HG02840 (cell line): ENCODE measurements around the gene OLFML1.

Source experiments
- ATAC-seq: cut with Tn5 transposase; IDR thresholded peaks from one replicate; pipeline ENCODE4 v1.9.1; 2021; ENCODE audit warnings: mild to moderate bottlenecking, moderate library complexity, moderate number of reproducible peaks; ENCODE audit not compliant: unreplicated experiment, low FRiP score

Gene OLFML1

DNA sequence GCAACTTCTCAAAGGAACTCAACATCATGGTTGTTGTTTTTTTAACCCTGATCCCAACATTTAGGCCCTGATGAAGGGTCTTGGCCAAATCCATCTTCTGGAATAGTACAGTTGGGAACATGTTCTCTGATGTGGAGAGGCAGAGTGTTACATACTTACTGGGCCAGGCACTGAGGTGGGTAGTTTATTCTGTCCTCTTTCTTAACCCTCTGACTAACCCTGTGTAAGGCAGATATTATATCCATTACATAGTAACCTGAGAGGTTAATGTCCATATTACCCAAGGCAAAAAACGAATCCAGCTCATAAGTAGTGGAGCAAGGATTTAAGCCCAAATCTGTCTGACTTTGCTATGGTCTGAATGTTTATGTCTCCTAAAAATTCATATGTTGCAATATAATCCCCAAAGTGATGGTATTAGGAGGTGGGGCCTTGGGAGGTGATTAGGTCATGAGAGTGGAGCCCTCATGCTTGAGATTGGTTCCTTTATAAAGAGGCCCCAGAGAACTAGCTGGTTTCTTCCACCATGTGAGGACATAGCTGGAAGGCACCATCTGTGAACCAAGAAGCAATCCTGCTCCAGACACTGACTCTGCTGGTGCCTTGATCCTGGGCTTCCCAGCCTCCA lies 44.8 kb downstream of the OLFML1 start:
- ATAC-seq = no peak

DNA sequence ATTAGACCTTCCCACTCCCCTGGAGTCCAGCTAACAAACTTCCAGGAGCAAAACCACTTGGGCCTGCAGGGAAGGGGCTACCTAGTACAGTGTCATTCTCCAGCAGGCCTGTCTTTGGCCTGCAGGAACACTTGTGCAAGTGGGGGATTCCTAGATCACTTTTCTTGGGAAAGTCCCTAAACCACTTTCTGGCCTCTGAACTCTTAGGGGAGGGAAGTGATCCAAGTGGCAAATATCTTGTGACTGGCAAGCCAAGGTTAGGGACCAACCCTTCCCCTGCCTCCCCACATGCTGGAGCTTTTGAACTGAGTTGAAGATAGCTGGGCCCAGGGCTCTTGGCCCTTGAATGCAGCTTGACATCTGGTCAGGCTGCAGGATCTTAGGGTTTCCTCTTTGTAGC lies 45.7 kb downstream of the OLFML1 start:
- no peak for ATAC-seq

DNA sequence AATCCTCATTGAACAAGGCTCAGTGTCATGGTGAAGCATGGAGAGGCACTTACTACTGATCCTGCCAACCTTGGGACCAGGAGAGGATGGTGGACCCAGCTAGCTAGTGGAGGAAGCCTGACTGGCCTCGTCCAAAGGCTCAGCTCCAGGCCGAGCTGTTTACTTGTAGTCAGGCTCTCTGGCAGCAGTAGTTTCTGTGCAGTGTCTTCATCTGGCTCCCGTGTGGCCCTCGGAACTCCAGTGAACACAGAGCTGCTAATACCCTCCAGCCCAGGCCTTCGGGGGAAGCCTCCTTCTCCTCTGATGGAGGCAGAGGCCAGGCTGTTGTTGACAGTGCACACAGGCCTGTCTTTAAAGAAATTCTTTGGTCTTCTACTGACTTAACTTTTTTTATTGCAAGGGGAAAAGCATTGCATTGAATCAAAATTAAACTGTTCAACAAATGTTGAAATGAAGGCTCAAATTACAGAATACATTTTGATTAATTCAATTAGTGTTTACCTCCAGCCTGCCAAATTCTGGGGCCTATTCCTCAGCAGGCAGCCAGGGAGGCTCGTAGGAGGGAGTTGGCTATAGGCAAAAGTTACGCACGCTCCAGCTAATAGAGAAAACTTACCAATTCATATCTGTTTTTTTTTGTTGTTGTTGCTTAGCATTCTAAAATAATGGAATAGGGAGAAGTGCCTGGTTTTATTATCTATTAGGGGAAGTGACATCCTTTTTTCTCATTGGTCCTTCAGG lies 47.3 kb downstream of the OLFML1 start:
- no peak for ATAC-seq

DNA sequence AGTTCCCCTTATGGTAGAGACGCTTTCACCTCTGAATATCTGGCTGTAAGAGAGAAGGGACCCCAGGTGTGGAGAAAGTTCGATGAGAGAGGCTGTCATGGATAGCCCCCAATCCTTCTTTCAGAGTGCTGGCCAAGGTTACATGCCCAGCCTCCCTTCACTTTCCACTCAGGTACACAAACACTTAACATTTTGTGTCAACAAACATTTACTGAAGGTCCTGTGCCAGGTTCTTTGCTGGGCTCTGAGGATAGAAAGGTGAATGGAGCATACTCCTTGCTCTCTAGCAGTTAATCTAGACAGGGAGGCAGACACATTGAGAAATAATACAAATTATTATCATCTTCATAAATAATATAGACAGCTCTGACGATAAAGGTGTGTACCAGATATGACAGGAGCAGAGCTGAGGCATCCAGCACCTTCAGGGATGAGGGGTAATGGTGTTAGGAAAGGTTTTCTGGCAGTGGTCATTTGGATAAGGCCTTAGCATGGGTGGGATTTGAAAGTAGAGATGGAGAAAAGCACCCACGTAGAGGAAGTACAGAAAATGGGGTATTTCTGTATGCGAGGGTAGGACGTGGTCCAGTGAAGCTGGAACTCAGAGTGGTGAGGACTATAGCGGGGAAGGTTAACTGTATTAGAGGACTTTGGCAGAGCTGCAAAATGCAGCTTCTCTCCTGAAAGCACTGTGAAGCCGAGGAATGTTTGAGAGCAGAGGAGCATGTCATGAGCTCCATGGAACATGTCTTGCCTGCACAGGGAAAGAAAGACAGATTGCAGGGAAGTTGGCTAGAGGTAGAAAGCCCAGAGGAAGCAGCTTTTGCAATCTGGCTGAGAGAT lies 48.1 kb downstream of the OLFML1 start:
- ATAC-seq = no peak

DNA sequence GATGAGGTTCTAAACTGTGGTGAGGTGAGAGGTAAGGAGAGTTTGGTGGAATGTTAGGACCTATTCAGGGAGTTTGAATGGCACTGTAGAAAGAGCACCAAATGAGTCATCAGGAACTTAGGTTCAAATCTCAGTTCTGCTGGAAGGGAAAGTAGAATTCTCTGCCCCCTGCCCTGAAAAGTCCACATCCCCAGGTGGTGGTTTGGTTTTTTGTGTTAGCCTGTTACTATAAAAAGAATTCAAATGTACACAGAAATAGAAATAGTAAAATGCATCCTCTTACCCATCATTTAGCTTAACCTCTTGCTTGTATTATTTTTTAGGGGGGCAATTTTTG lies 48.7 kb downstream of the OLFML1 start:
- ATAC-seq = no peak

DNA sequence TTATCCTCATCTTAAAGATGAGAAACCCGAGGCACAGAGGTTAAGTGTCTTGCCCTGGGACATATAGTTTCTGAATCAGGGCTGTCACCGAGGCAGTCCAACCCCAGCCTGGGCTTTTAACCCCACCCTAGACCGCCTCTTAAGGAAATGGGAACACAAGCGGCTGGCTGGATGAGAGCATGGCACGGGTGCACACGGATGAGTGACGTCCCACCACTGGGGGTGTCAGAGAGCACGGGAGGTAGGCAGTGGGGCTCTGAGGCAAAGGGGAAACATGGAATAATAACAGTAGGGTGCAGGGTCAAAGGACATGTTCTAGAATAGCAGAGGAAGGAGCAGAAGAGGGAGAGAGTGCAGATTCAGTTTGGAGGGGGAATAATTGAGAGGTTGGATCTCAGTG lies 50.8 kb downstream of the OLFML1 start:
- no peak for ATAC-seq

DNA sequence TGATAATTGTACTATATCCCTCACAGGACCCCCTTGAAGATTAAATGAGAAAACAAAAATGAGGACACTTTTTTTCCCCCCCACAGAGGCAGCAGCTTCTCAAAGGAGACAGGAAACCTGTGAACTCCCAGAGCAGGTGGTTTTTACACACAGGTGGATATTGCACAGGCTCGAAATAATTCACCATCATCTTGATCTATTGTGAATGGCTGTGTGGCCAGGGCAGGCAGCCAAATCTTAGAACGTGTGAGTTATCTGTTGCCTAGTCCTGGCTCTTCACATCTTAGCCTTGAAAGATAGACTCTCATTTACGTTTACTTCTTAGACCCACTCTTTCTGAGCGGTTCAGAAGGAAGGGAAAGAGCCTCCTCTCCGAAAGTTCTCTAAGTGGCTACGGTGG lies 52.0 kb downstream of the OLFML1 start:
- no peak for ATAC-seq

DNA sequence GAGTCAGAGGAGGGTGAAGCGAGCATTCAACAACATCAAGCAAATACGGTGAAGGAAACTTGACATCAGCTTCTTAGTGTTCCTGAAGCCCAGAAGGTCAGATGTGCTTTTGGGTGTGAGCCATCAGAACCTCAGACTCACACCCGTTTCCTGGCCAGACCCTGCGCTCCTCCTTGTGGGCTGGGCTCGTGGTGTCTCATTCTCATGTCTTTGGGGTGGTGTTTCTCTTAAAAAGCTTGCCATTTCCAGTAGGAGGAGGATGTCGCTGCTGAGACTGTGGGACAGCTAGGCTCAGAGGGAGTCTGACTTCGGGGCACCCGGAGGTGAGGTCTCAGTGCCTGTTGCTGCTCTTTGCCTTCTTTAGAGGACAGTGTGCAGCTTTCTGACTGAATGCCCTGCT lies 52.7 kb downstream of the OLFML1 start:
- no peak for ATAC-seq

DNA sequence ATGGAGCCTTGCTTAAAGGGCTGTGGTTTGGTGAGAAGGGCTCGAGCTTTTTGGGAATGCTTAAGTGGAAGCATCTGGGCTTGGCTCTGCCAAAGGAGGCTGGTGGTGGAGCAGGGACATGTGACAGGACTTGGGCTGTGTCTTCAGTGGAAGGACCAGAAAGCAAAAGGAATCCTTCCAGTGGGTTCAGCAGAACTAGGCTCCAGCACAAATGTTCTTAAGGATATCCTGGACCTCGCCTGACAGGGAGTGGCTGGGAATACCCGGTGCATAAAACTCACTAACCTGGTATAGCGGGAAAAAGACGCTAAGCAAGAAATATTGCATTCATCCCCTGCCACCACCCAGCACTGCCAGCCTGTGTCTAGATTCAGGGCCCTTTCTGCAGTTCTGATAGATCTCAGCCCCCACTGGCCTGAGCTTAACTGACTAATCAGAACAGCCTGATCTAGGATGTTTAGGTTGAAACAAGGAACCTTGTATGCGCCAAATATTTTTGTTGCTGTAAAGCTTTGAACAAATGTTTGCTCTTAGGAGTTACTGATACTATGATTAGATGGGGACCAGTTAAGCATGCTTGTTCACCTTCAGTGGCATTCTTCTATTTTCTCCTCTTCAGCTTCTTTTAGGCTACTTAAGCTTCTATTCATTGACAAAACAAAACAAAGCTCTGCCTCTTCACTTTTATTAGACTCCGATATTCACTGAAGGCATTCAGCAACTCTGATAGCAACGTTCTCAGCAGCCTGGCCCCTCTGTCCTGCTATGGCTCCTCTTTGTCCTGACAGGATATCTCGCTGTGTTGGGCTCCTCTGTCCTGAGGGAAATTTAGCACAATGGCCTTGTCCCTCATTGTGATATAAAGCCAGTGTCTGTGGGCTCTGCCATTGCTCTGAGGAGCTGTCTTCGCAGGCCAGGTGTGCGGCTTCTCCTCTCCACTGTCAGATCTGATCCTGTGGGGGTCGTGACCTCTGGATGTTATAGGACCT lies 53.5 kb downstream of the OLFML1 start:
- no peak for ATAC-seq

DNA sequence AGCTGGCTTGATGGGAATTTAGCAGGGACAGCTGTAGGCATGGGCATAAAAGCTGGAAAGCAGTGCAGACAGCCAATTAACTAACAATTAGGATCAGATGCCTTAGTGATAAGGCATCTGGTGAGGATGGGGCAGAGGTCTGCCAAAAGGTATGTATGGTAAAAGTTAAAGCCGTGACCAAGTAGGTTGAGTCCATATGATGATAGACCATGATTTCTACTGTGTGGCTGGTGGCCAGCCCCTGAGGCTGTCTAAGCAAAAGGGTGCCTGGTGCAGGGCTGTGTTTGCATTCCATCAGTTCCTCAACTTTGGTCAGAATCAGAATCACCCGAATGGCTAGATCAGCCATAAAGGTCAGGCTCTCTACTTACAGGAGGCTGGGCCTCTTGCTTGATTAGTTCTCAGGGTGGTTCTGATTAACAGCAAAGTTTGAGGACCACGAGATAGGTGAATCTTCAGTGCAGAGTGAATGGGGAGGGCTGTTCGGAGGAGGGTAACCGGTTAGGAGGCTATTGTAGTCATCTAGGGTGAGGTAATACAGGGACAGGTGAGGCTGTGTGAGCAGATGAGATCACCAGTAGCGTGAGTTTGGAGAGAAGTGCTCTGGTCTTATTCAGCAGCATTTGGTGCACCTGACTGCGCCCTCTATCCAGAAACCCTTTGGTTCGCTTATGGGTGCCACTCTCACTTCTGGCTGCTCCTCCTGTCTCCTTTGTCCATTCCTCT lies 55.7 kb downstream of the OLFML1 start:
- ATAC-seq = no peak

DNA sequence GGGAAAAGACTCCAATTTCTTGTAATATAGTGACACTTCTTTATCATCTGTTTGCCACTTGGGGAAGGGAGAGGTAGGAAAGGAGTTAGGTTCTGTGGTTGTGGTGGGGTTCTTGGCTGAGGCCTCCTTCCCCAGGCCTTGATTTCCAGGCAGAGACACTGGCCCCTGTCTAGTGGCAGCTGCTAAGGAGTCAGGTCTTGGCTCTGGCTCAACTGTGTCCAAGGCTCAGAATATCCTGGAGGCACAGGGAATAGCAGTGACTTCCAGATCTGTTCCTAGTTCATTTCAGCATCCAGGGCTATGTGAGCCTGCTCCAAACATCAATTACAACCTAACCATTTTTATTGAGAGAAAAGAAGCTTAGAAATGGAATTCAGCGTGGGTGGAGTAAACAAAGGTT lies 58.0 kb downstream of the OLFML1 start:
- ATAC-seq = no peak

DNA sequence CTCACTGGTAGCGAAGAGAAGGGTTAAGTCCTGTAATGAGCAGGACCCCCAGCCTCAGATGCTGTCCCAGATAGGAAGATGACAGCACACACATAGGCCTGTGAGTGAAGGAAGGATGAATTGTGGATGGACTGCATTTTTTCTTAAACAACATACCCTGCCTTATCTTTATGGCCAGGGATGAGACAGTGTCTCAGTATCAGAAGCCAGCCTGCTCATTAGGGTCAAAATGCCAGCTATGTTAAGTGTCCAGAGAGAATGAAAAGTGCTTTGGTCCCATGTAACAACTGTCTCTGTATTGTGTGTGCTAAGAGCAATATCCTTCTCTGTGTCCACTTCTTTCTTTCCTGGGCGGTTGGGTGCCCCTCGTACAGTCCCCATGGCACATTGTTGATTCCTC lies 58.7 kb downstream of the OLFML1 start:
- no peak for ATAC-seq

DNA sequence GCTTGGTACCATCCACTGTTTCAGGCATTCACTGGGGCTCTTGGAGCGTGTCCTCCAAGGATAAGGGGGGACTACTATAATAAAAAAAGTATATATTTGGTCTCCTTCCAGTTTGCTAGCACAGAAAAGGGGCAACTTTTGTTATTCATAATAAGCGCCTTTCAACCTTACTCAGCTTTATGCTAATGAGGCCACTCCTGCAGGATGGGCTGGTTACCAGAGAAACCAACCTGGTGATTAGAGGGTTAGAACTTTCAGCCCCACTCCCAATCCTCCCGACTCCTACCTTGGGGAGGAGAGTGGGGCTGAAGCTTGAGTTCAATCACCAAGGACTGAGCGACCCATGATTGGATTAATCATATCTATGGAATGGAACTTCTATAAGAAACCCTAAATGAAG lies 60.3 kb downstream of the OLFML1 start:
- ATAC-seq = no peak

DNA sequence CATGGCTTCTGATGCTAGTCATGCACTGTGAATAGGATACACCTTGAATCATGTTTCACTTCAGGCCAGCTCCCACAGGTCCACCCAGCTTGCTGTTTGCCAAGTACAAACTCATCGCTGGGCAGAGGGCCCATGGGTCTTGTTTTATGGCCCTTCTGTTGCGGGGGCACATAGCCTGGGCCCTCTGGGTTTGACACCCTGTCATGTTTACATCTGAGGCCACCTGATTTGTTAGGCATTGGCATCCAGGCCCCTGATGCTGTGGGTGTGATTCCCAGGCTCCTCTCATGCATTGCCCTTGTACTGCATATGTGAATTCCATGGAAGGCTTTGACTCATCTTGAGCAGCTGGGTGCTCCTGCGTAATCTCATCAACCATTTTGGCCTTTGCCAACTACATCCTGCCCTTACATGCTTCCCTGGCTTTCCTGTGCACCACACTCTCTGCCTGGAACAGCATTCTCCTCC lies 61.1 kb downstream of the OLFML1 start:
- ATAC-seq = no peak

DNA sequence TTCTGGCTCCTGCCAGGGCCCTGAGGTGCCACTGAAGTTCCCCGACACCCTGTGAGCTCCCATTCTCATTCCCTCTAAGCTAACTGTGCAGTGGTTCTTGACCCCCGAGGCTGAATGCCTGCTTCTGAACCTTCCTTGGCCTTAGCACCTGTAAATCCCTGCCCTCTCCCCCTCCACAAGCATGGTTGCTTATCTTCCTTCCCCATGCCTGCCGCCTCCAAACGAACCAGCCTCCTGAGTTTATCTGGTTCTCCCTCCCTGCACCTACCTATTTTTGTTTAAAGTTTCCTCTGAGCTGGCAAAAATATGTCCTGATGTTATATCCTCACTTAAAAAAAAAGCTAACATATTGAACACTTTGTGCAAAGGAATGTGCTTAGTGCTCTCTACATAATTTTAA lies 62.4 kb downstream of the OLFML1 start:
- no peak for ATAC-seq

DNA sequence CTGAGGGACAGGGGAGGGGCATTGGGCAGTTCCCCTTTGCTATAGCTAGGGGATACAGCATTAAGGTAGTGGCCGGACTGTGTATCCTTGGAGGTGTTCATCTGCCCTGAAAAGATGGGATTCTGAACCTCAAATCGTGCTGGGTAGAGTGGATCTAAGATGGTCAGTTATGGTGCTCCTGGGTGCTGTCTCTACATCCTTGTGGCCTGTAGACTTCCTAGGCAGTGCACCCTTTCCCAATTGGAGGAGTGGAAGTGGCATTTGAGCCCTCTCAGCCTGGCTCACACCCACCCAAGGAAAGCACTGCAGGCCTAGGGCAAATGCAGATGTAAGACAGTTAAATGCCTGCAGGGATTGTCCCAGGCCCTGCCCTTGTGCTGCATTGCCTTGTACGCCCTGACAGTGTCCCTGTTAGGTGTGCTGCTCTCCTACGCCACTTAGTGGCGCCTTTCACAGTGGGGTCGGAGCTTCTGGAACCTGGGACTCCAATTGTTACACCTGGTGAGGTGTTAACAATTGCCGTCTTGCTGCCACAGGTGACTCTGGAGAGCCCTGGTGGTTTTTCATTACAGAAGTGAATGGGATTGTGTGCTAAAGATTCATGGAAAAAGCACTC lies 63.5 kb downstream of the OLFML1 start:
- peak; percentile 62 for ATAC-seq

DNA sequence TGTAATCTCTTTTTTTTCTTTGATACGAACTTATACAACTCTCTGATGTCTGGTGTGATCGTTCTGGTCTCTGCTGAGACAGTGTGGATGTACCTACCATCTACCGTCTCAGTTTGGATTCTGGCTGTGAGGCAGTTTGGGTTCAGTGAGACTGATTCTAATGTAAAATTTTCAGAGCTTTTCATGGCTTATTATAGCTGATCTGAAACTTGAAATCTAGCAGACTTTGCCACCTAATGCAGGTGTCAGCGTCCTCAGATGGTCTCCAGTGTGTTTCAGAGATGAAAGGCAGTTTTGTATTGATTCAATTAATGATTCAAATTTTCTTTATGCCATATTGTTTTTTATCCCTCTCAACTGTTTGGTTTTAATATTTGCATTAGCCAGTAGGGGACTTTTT lies 64.4 kb downstream of the OLFML1 start:
- ATAC-seq = no peak

DNA sequence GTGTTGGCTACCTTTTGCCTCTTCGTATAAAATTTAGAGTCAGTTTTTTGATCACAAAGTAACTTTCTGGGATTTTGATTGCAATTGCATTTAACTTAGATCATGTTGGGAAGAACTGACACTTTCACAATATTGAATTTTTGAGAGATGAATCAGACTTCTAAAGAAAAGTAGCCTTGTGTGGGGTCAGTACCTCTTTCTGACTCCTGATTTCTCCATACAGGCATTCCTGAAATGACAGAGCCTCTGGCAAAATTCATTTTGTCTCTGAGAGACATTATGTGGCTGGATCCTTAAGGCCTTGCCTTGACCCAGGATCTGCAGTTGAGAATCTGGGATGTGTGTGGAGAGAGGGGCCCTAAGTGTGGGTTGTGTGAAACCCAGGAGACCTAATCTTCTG lies 66.3 kb downstream of the OLFML1 start:
- ATAC-seq = no peak

DNA sequence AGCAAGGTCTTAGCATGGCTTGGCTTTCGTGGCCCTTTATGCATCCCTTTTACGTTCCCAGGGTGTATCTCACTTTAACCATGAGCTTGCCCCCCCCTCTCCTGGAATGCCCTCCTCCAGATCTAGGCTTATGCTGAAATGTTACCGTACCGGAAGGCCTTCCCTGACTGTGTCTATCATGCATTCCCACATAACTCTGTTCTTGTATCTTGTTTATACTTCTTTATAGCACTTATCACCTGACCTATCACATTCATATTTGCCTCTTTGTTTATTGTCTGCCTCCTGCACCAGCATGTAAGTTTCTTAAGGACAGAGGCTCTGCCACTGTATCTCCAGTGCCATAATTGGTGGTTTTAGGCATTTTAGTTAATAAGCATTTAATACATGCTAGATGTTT lies 67.4 kb downstream of the OLFML1 start:
- ATAC-seq = no peak
